H1 (cell line): ENCODE data around the gene KCNQ1. TPM values are rescaled to one million over a fixed set of nuclear protein-coding genes. Genes with fewer than 3 reads are reported as not detected.

Experiments used
- HDAC6 ChIP-seq: IDR thresholded peaks from one replicate; pipeline ENCODE4 v1.7.1; 2012; ENCODE audit warnings: low read depth, mild to moderate bottlenecking, inconsistent platforms, low read length, moderate library complexity
- JUN ChIP-seq: IDR thresholded peaks from 2 replicates; pipeline ENCODE4 v1.6.1; 2011; ENCODE audit warnings: low read depth, mild to moderate bottlenecking, improper control_type of control experiment, low read length
- POLR2A ChIP-seq, 2 experiments: IDR thresholded peaks; 1 replicate in 1 of 2; 2 replicates in 1 of 2; pipeline ENCODE4 v1.6.1; 2011; ENCODE audit warnings: low read depth in 2 of 2, low read length in 2 of 2, mild to moderate bottlenecking in 2 of 2; ENCODE audit errors: control extremely low read depth in 1 of 2
- RAD21 ChIP-seq, 2 experiments: IDR thresholded peaks in 1 of 2; conservative IDR thresholded peaks in 1 of 2; 2 replicates each; pipeline ENCODE4 v1.6.1; 2011; ENCODE audit warnings: low read depth in 2 of 2, low read length in 2 of 2, improper control_type of control experiment in 1 of 2, inconsistent platforms in 1 of 2, mild to moderate bottlenecking in 1 of 2, moderate library complexity in 1 of 2
- SP1 ChIP-seq: IDR thresholded peaks from 2 replicates; pipeline ENCODE4 v1.6.1; 2011; ENCODE audit warnings: low read depth, low read length
- SRF ChIP-seq: IDR thresholded peaks from 2 replicates; pipeline ENCODE4 v1.6.1; 2011; ENCODE audit warnings: mild to moderate bottlenecking, low read depth, low read length, moderate library complexity
- SUZ12 ChIP-seq: fragments of 200-600 bp; sonication (generic); IDR thresholded peaks from 2 replicates; pipeline ENCODE4 v1.6.1; 2012; ENCODE audit warnings: mild to moderate bottlenecking, inconsistent platforms, low read length, moderate library complexity, mixed read lengths
- TEAD4 ChIP-seq: IDR thresholded peaks from 2 replicates; pipeline ENCODE4 v1.6.1; 2012; ENCODE audit warnings: low read depth, low read length, inconsistent platforms, mixed read lengths
- polyA plus RNA-seq, 7 experiments: library from polyadenylated mRNA; depleted of rRNA in 3 of 7; stranded (reverse) in 5 of 7; unstranded in 2 of 7; fragments of >200 nt in 5 of 7; fragments of 200-250 nt in 2 of 7; gene quantifications; 1 replicate in 5 of 7; 2 replicates in 1 of 7; 4 replicates in 1 of 7; pipeline versions ENCODE4 v1.2.1 to v1.2.3, GENCODE V29; 2011 to 2013; ENCODE audit warnings: missing spikeins in 2 of 7, mixed read lengths in 2 of 7
- total RNA-seq: library from RNA; stranded (reverse); fragmentation: NEBNext Ultra II Directional; extraction: Animal tissue kit (Norgen Biotek cat#: 25700); gene quantifications from 2 replicates; pipeline ENCODE4 v1.2.1, GENCODE V29; 2021

The KCNQ1 gene
- total and polyA plus RNA-seq, 2 of the 8 experiments (the other 6 are each of a cell fraction or from before 2014, with no cell fraction given): 1.9 to 2.0 TPM

- no peak for TF ChIP-seq HDAC6
- no peak for TF ChIP-seq POLR2A (IDR thresholded peaks at IDR 0.05; ENCODE audit: control extremely low read depth in 1 of 2, low read depth in 2 of 2, low read length in 2 of 2)
- no peak for TF ChIP-seq JUN
- TF ChIP-seq RAD21 (IDR thresholded peaks at IDR 0.05 in 1 of 2, conservative IDR thresholded peaks at IDR 0.05 in 1 of 2; ENCODE audit: low read depth in 2 of 2, low read length in 2 of 2): no peak
- TF ChIP-seq TEAD4: no peak
- TF ChIP-seq SUZ12: no peak
- no peak for TF ChIP-seq SRF
- TF ChIP-seq SP1: no peak
Observed at GRCh38 chr11:2819316-2819715, 374.5 kb downstream of the KCNQ1 start (continued).
